ENCODE measurements around the gene GPR87. TPM values are rescaled to one million over a fixed set of nuclear protein-coding genes. Genes with fewer than 3 reads are reported as not detected.
A peak's percentile ranks its signal among the peaks of the same experiment; 100 is the strongest.

Gene GPR87
- total RNA-seq, 1 experiment from 2014 or later: 15.5 TPM

DNA sequence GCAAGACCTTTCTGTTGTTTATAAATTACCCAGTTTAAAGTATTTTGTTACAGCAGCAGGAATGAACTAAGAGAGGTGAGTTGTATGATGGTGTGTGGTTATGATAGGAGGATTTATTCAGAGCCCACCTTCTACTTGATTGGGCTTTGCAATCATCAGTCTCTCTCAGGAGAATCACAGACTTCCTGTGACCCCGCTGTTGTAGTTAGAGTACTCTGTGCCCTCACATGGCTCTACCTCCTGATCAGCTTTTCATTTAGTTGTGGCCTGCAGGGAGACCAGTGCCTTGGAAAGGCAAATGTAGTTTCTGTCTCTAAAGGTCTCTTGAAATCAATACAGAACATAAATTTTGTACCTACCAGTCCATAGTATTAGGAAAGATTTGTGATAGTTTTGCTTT is 30.7 kb downstream of the GPR87 start:
- H2AFZ ChIP-seq: no peak overlapping the region
- intact Hi-C loops (cut with micrococcal nuclease; ENCODE audit: unreplicated experiment): loop anchor here (10.0 kb wide), 1 partner anchor 751 kb away; no protein-coding TSS in a partner anchor

DNA sequence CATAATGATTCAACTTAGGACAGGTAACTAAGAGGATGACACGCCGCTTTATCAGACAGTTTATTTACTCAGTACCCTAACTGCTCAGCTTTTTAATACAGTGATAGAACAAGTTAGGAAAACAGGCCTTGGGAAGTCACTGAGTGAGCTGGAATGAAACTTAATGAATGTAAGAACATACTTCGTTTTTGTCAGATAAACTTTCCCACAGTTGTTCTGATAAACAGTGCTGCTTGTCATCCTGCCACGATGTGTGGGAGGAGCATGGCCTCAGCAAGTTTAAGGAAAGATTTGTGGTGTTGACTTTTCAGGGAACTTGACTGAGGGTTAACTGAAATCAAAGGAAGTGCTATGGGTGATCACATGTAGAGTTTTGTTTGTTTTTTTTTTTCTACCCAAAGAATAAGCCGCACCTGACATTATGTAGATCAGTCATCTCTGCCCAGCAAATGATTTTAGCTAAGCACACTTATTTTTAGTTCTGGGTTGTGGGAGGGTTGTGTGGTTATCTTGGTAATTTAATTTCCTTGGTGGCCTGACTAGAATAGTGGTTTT is 32.6 kb downstream of the GPR87 start:
- no peak for TF ChIP-seq EZH2 (IDR thresholded peaks at IDR 0.05; ENCODE audit: low read depth)
- TF ChIP-seq, protein P1, sequence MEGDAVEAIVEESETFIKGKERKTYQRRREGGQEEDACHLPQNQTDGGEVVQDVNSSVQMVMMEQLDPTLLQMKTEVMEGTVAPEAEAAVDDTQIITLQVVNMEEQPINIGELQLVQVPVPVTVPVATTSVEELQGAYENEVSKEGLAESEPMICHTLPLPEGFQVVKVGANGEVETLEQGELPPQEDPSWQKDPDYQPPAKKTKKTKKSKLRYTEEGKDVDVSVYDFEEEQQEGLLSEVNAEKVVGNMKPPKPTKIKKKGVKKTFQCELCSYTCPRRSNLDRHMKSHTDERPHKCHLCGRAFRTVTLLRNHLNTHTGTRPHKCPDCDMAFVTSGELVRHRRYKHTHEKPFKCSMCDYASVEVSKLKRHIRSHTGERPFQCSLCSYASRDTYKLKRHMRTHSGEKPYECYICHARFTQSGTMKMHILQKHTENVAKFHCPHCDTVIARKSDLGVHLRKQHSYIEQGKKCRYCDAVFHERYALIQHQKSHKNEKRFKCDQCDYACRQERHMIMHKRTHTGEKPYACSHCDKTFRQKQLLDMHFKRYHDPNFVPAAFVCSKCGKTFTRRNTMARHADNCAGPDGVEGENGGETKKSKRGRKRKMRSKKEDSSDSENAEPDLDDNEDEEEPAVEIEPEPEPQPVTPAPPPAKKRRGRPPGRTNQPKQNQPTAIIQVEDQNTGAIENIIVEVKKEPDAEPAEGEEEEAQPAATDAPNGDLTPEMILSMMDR (conservative IDR thresholded peaks at IDR 0.05): no peak
- no peaks in the 10 kb centered on the region for H4K20me1 ChIP-seq (ENCODE audit: insufficient read depth)
- H2AFZ ChIP-seq: peak overlapping the region; percentile 54; the same call in 1 of the 2 replicates
- ChIA-PET POLR2A (ENCODE audit: unreplicated experiment) (no interaction called here), CTCF (no interaction called here)
- DNase-seq: no peak
- no peaks in the 10 kb centered on the region for H3K9me3 ChIP-seq (ENCODE audit: insufficient read depth, low read depth)
- H3K4me2 ChIP-seq: no peak overlapping the region
- peak overlapping the region; percentile 9 for H3K27ac ChIP-seq
- H3K79me2 ChIP-seq (ENCODE audit: low read depth): no peaks in the 10 kb centered on the region
- BruUV-seq (replicated peaks): no TSS peak
- H3K4me1 ChIP-seq (replicated peaks; ENCODE audit: insufficient read depth): peaks cover 8% of the 10 kb centered on the region
- H3K27me3 ChIP-seq (ENCODE audit: insufficient read depth, low read depth): no peaks in the 10 kb centered on the region
- no peaks in the 10 kb centered on the region for H3K9me2 ChIP-seq (ENCODE audit: insufficient read depth)
- intact Hi-C loops (cut with micrococcal nuclease; ENCODE audit: unreplicated experiment): loop anchor here (1.0 to 10.0 kb wide), 5 partner anchors 57 to 749 kb away; no protein-coding TSS in a partner anchor
- H3F3A ChIP-seq (ENCODE audit: insufficient read depth, low read depth): no peaks in the 10 kb centered on the region
- no peak overlapping the region for H3K4me3 ChIP-seq
- H3K36me3 ChIP-seq (ENCODE audit: low read depth): no peaks in the 10 kb centered on the region

More for the DNA sequence above, 30.7 kb downstream of the GPR87 start:
- H3K9me2 ChIP-seq (ENCODE audit: insufficient read depth): no peaks in the 10 kb centered on the region
- TF ChIP-seq, protein P1 (conservative IDR thresholded peaks at IDR 0.05): no peak
- no peak for TF ChIP-seq EZH2 (IDR thresholded peaks at IDR 0.05; ENCODE audit: low read depth)
- no peaks in the 10 kb centered on the region for H4K20me1 ChIP-seq (ENCODE audit: insufficient read depth)
- H3K9me3 ChIP-seq (ENCODE audit: insufficient read depth, low read depth): no peaks in the 10 kb centered on the region
- no peaks in the 10 kb centered on the region for H3K79me2 ChIP-seq (ENCODE audit: low read depth)
- H3K27ac ChIP-seq: no peak overlapping the region
- CTCF ChIA-PET: interaction anchor here (0.7 kb wide), 1 partner anchor 64 kb away, joined by 3 read pairs; no protein-coding TSS in a partner anchor
- no peak overlapping the region for H3K4me3 ChIP-seq
- BruUV-seq (replicated peaks): no TSS peak
- H3F3A ChIP-seq (ENCODE audit: insufficient read depth, low read depth): no peaks in the 10 kb centered on the region
- peaks cover 8% of the 10 kb centered on the region for H3K4me1 ChIP-seq (replicated peaks; ENCODE audit: insufficient read depth)
- H3K36me3 ChIP-seq (ENCODE audit: low read depth): no peaks in the 10 kb centered on the region
- H3K4me2 ChIP-seq: no peak overlapping the region
- no peak for DNase-seq
- POLR2A ChIA-PET (ENCODE audit: unreplicated experiment): no interaction called here
- H3K27me3 ChIP-seq (ENCODE audit: insufficient read depth, low read depth): no peaks in the 10 kb centered on the region

DNA sequence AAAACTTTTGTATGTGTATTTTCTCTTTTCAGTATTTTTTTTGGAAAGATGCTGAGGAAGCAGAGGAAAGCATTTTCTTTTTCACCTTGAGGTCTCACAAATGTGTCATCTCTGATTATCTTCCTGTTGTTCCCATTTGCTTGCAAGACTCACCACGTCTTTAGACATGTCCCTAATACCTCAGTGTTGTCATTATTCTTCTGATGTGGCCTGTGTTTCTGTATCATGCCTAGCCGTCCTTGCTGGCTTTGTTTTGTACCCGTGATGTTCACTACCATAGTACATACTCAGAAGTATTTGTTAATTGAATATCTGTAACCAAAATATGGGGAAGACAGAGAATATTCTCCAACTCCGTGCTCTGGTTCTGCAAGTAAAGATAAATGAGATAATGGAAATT is 33.2 kb downstream of the GPR87 start:
- H3K27ac ChIP-seq: peak overlapping the region; percentile 9
- no peaks in the 10 kb centered on the region for H3K9me2 ChIP-seq (ENCODE audit: insufficient read depth)
- no peak overlapping the region for H2AFZ ChIP-seq
- H3K9me3 ChIP-seq (ENCODE audit: insufficient read depth, low read depth): no peaks in the 10 kb centered on the region
- no peaks in the 10 kb centered on the region for H3K79me2 ChIP-seq (ENCODE audit: low read depth)
- no peaks in the 10 kb centered on the region for H4K20me1 ChIP-seq (ENCODE audit: insufficient read depth)
- H3K4me1 ChIP-seq (replicated peaks; ENCODE audit: insufficient read depth): peaks cover 8% of the 10 kb centered on the region
- ChIA-PET POLR2A (ENCODE audit: unreplicated experiment) (no interaction called here), CTCF (no interaction called here)
- no peak overlapping the region for H3K4me2 ChIP-seq
- TF ChIP-seq EZH2 (IDR thresholded peaks at IDR 0.05; ENCODE audit: low read depth): no peak
- TF ChIP-seq, protein P1 (conservative IDR thresholded peaks at IDR 0.05): no peak
- H3K36me3 ChIP-seq (ENCODE audit: low read depth): no peaks in the 10 kb centered on the region
- H3K27me3 ChIP-seq (ENCODE audit: insufficient read depth, low read depth): no peaks in the 10 kb centered on the region
- no peaks in the 10 kb centered on the region for H3F3A ChIP-seq (ENCODE audit: insufficient read depth, low read depth)
- DNase-seq: no peak
- H3K4me3 ChIP-seq: no peak overlapping the region
- BruUV-seq (replicated peaks): no TSS peak
- intact Hi-C loops (cut with micrococcal nuclease; ENCODE audit: unreplicated experiment): loop anchor here (1.0 to 10.0 kb wide), 5 partner anchors 56 to 749 kb away; no protein-coding TSS in a partner anchor

All from PC-9 (cell line).